Cardiac fibroblast (primary cell): ENCODE measurements around the gene GNAO1.

Experiments
- DNase-seq, 2 donors: peaks; one replicate each; pipeline versions ENCODE4 v3.0.0 to v3.0.0-alpha.2; 2010; ENCODE audit warnings: low read depth in 2 of 2
- H3K4me3 ChIP-seq, 2 donors: replicated peaks in 1 of 2; 1 replicate in 1 of 2; 2 replicates in 1 of 2; pipeline ENCODE4 v1.5.1; 2011; ENCODE audit warnings: low read depth in 2 of 2, low read length in 2 of 2, mild to moderate bottlenecking in 2 of 2, moderate library complexity in 1 of 2
- CTCF ChIP-seq: IDR thresholded peaks from one replicate; pipeline ENCODE4 v1.5.1; 2011; ENCODE audit warnings: low read depth, mild to moderate bottlenecking, low read length, inconsistent platforms

Gene GNAO1

DNA sequence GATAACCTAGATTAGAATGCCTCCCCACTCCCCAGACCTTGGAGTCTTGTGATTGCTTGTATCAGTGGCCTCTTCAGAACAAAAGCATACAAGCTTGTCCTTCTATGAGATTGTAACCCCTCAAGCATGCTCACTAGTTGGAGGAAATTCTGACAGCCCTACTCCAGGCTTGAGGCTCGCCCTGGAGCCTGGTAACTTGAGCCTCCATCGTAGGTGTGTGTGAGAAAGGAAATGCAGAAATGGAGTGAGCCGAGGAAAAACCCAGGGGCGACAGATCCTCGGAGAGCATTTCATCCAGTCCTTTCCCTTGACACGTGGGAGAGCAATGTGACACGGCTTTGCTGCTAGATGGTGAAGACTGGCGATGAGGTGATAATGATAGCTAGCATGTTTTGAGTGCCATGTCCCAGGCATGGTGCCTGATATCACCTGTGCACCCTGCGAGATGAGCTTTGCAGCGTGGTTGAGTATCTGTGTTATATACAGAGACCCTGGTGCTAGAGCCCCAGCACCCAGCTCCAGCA is 31.2 kb downstream of the GNAO1 start:
- no peak overlapping the region for H3K4me3 ChIP-seq
- DNase-seq = no peak
- no peak for TF ChIP-seq CTCF

- DNase-seq = no peak
- TF ChIP-seq CTCF = no peak
- H3K4me3 ChIP-seq = no peak overlapping the region
These were observed 33.9 kb downstream of the GNAO1 start for GRCh38 chr16:56225017-56225742.

DNA sequence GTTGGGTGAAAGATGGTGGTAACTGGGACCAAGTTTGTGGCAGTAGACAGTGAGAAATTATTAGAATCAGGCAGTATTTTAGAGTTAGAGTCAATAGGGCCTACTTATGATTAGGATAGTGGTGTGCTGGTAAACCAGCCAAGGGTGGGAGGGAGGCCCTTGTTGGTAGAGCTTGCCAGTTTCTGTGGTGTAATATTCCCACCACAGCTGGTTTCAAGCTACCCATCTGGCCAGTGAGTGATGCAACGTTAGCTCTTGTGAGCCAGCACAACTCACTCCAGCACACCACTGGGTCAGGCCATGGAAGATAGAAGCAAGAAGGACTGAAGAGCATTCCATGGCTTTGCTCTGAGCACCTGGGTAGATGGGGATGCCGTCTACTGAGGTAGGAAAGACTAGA is 34.9 kb downstream of the GNAO1 start:
- no peak for DNase-seq
- H3K4me3 ChIP-seq = no peak overlapping the region
- TF ChIP-seq CTCF = no peak

DNA sequence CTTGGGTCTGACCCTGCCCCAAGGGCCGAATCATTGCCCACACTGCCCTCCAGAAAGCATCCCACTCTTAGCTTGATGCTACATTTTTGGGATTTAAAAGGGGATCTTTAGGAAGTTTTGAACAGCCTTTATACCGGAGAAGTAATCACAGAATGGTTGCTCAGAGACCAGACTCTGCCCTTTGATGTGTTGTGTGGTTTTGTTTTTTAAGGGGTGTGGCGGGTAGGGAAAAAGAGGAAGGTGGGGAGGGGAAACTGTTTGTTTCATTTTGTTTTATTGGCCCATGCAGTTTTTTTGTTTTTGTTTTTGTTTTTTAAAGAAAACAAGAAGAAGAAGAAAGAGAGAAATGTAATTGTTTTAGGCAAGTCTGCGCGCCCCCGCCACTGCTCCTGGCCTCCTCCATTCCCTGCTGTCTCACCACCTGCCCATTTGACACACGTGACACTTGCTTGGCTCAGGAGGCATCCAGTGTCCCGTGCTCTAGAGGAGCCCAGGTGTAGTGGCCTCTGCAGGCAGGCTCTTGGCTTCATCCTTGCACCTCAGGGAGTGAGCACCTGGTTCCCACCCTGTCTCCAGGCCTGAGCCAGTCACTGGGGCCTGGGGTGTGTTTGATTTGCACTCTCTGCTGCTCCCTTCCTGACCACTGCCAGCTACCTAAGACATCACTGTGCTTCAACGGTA is 35.7 kb downstream of the GNAO1 start:
- H3K4me3 ChIP-seq = no peak overlapping the region
- no peak for DNase-seq
- no peak for TF ChIP-seq CTCF

DNA sequence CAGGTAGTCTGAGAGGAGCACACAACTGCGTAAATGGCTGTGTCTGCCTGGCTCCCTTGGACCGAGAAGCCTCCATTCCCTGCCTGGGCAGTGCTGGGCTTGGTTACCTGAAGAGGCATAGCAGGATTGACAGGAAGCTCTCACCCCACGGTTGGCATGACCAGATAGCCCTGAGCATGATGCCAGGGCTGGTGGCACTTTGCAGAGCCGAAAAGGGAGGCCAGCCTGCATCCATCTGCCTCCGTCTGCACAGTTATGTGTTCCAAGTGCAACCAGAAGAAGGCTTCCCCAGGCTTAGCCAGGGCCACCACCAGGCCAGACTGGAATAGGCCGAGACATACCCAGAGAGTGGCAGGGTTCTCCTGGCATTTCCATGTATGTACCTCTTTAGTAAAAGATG is 36.6 kb downstream of the GNAO1 start:
- no peak overlapping the region for H3K4me3 ChIP-seq
- no peak for DNase-seq
- TF ChIP-seq CTCF = no peak

DNA sequence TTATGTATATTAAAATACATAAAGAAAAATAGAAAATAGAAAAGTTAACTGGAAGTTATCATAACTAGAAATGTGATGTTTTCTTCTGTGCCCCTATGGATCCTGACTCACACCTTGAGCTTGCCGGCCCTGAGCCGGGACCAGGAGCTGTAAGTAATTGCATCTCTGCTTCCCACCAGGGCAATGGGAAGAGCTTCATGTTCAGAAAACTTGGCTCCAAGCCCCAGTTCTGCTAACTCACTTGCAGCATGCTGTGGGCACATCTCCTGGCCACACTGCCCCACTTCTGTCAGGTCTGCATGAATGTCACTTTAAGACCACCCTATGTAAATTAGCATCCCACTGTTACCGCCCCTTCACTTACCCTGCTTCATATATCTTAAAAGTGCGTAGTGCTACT is 37.2 kb downstream of the GNAO1 start:
- no peak for DNase-seq
- H3K4me3 ChIP-seq = no peak overlapping the region
- no peak for TF ChIP-seq CTCF
